Measurements from ENCODE around the gene C9orf72. TPM values are rescaled to one million over a fixed set of nuclear protein-coding genes. Genes with fewer than 3 reads are reported as not detected.
A peak's percentile ranks its signal among the peaks of the same experiment; 100 is the strongest.

Gene C9orf72
- polyA plus RNA-seq, 6 donors from 2014 or later, result 16.1 to 31.0 (median 23.2) TPM

DNA sequence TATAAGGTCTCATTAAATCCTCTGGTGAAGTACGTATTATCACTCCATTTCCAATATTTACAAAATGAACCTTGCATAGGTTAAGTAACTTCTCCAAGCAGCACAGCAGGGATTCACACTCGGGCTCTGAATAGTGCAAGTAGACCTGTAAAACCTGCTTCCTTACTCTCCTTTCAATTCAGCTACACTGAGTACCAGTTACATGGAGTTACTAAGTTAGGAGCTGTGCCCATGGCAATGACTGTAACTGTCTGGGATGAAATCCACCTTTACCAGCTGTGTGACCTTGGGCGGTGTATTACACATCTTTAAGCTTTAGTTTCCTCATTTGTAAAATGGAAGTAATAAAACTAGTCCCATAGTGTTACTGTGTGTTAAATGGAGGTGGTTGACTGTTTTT lies 27.8 kb downstream of the C9orf72 start:
- no peaks in the 10 kb centered on the region for H3K27me3 Mint-ChIP-seq
- no peak for ATAC-seq (ENCODE audit: low read depth in 2 of 2)
- no peak overlapping the region for H3K4me3 Mint-ChIP-seq
- peaks cover 17 to 19% of the 10 kb centered on the region in 2 donors for H3K36me3 Mint-ChIP-seq
- no peak for DNase-seq
- H3K4me1 Mint-ChIP-seq, result no peaks in the 10 kb centered on the region
- no peak overlapping the region for H3K27ac Mint-ChIP-seq
- H3K9me3 Mint-ChIP-seq, result no peaks in the 10 kb centered on the region

DNA sequence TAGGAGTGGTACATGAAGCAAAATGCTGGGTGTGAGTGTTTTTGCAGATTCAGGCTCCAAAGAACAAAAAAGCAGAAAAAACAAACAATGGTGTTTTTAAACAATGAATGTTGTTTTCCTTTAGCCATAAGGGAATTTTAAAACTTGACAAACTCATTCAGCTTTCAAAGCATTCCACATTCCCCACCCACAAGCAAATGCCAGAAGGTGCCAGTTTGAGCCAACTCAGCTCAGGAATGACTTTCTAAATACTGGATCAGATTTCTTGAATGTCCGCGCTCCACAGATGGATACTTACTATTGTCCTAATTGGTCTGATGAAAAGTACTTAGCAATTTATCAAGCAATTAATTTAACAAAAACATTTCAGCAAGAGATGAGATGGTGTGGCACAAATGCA lies 30.8 kb downstream of the C9orf72 start:
- ATAC-seq (ENCODE audit: low read depth in 2 of 2), result no peak
- no peak for DNase-seq
- Mint-ChIP-seq H3K9me3 (no peaks in the 10 kb centered on the region), H3K27ac (no peak overlapping the region), H3K27me3 (no peaks in the 10 kb centered on the region), H3K36me3 (peaks cover 17 to 19% of the 10 kb centered on the region in 2 donors), H3K4me3 (no peak overlapping the region), H3K4me1 (no peaks in the 10 kb centered on the region)

DNA sequence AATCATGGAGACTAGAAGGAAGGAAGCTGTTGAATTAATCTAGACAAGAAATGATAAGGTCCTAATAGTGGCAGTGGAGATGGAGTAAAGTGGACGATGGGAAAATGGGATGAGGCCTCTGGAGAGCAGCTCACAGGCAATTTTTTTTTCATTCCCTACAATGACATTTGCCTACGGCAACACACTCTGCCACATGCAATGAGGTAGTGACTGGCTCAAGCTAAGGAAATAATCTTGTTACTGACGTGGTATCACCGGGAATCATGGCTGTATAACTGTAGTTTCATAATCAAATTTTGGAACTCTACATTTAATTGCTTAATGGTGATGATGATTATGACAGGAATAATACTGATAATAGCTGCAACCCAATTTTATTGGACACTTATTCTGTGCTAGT lies 31.5 kb downstream of the C9orf72 start:
- DNase-seq (no peak), ATAC-seq (ENCODE audit: low read depth in 2 of 2) (no peak)
- H3K4me3 Mint-ChIP-seq, result no peak overlapping the region
- H3K36me3 Mint-ChIP-seq, result peaks cover 17 to 19% of the 10 kb centered on the region in 2 donors
- H3K4me1 Mint-ChIP-seq, result no peaks in the 10 kb centered on the region
- no peaks in the 10 kb centered on the region for H3K9me3 Mint-ChIP-seq
- H3K27me3 Mint-ChIP-seq, result no peaks in the 10 kb centered on the region
- H3K27ac Mint-ChIP-seq, result no peak overlapping the region

DNA sequence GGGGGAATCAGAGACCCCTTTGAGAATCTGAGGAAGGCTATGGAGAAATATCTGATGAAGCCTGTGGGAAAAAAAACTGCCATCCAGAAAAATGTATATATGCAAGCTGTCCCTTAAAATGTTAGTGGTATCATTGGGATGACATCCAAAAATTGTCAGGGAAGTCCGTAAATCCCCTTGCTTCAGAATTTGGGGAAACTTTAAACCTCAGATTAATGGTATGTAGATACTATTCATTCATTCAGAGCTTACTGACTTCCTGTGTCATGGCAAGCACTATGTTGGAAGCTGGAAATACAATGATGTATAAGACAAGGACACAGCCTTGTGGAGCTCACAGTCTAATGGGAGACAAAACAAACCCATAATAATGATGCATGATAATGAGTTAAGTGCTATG lies 32.8 kb downstream of the C9orf72 start:
- peaks cover 17 to 19% of the 10 kb centered on the region in 2 donors for H3K36me3 Mint-ChIP-seq

DNA sequence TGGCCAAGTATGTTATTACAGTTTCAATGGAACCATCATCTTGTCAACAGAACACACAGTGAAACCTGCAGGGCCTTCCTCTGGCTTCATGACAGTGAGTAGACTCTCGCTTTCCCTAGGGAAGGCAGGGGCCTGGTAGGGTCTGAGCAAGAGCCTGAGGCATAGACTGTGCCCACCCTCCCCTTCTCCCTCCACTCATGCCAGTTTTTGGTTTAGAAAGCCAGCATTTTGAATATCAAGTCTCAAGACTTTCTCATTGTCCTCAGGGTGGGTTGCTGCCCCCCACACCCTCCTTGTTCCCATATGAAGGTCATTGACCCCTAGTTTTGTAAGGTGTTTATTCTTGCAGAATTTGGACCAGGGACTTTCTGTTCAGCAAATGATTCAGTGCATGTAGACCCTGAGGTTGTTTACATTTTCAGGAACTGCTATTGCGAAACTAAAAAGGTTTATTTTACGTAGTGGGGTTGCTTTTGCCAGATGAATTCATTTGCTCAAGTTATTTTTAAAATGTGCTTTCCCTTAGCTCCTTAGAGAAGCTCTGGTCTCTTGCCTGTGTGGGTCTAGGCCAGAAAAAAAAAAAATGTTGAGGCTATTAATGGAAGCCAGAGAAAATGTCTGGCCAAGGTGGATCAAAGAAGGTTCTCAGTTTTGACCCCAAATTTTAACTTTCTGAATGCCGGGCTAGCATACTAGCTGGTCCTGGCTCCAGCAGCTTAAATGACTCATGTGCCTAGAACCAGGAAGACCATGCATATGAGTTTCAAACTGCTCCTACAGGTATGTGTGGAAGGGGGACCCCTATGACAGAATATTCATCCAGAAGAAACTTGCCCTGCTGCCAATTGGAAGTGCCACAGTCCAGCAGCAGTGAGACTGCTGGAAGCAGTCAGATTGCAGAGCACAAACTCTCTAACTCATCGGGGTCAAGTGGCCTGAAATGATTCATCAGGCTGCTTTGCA lies 33.5 kb downstream of the C9orf72 start:
- Mint-ChIP-seq H3K4me1 (peaks cover under 1 to 3% (median 3%) of the 10 kb centered on the region in 3 donors), H3K9me3 (no peaks in the 10 kb centered on the region), H3K4me3 (peak overlapping the region in 1 of 8 donors; percentile 13), H3K36me3 (peaks cover 17% of the 10 kb centered on the region in 2 donors), H3K27ac (peak overlapping the region in 2 of 6 donors; percentile 39 to 52), H3K27me3 (no peaks in the 10 kb centered on the region)
- no peak for ATAC-seq (ENCODE audit: low read depth in 2 of 2)
- DNase-seq, result no peak

More for the DNA sequence above, 32.8 kb downstream of the C9orf72 start:
- ATAC-seq (ENCODE audit: low read depth in 2 of 2) (no peak), DNase-seq (no peak)
- no peak overlapping the region for H3K27ac Mint-ChIP-seq
- H3K27me3 Mint-ChIP-seq, result no peaks in the 10 kb centered on the region
- no peaks in the 10 kb centered on the region for H3K9me3 Mint-ChIP-seq
- no peak overlapping the region for H3K4me3 Mint-ChIP-seq
- H3K4me1 Mint-ChIP-seq, result no peaks in the 10 kb centered on the region

DNA sequence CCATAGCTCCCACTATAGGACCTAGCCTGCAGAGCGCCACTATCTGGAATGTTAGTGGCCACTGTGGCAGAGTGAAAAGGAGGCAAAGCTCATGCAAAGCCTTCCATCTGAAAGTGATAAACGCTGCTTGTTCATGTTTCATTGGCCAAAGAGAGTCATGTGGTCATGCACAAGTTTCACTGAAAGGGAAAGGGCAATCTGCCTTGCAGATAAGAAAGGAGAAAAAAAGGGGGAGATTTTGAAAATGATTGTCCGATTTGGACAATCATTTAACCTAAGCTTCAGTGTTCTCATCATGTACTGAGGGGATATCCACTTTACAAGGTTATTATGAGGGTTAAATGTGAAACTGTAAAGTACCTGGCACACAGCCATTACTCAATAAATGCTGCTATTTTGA lies 34.6 kb downstream of the C9orf72 start:
- Mint-ChIP-seq H3K4me3 (no peak overlapping the region), H3K27me3 (no peaks in the 10 kb centered on the region), H3K27ac (peak overlapping the region in 1 of 6 donors; percentile 17), H3K4me1 (peaks cover 11 to 12% (median 11%) of the 10 kb centered on the region in 3 donors), H3K9me3 (no peaks in the 10 kb centered on the region), H3K36me3 (peaks cover 9 to 10% of the 10 kb centered on the region in 2 donors)
- ATAC-seq (ENCODE audit: low read depth in 2 of 2), result no peak
- DNase-seq, result no peak

DNA sequence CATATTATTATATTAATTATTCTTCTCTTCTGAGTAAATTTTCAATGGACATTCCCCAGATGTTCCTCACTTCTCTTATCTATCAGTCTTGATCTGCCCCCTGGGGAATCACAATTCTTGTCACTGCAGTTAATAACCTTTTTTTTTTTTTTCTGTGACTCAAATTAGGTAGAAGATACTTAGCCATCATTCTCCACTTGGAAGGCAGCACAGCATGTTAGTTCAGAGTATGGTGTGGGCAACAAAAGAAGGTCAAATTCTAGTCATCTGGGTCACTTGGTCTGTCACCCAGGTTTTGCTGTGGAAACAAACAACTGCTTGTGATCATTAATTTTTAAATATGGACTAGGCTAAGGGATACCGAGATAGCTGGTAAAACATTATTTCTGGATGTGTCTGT lies 35.5 kb downstream of the C9orf72 start:
- H3K4me3 Mint-ChIP-seq, result no peak overlapping the region
- no peaks in the 10 kb centered on the region for H3K27me3 Mint-ChIP-seq
- peaks cover 5 to 9% of the 10 kb centered on the region in 2 donors for H3K36me3 Mint-ChIP-seq
- H3K4me1 Mint-ChIP-seq, result peaks cover 14 to 15% (median 15%) of the 10 kb centered on the region in 3 donors
- H3K27ac Mint-ChIP-seq, result no peak overlapping the region
- no peaks in the 10 kb centered on the region for H3K9me3 Mint-ChIP-seq
- ATAC-seq (ENCODE audit: low read depth in 2 of 2) (no peak), DNase-seq (no peak)

DNA sequence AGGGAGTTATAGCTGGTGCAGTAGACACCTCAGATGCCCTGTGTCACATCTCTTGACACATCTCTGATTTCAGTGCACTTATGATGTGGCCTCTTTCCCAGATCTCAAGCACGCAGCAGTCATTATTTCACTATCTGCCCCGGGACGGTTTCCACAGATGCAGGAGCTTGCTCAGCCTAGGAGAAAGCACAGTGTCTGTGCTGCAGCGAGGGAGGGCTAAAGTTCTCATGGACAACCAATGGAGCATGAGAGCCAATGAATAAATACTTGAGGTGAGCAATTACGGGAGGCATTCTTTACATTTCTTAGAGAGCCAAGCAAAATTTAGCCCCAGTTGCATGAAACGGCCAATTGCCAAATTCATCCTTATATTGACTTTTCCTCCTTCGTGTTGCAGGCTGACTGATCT lies 36.2 kb downstream of the C9orf72 start:
- Mint-ChIP-seq H3K4me3 (no peak overlapping the region), H3K27ac (no peak overlapping the region), H3K36me3 (peaks cover 0 to 9% of the 10 kb centered on the region in 2 donors), H3K9me3 (no peaks in the 10 kb centered on the region), H3K4me1 (peaks cover 14 to 16% (median 15%) of the 10 kb centered on the region in 3 donors), H3K27me3 (no peaks in the 10 kb centered on the region)
- DNase-seq, result no peak
- ATAC-seq (ENCODE audit: low read depth in 2 of 2), result no peak

DNA sequence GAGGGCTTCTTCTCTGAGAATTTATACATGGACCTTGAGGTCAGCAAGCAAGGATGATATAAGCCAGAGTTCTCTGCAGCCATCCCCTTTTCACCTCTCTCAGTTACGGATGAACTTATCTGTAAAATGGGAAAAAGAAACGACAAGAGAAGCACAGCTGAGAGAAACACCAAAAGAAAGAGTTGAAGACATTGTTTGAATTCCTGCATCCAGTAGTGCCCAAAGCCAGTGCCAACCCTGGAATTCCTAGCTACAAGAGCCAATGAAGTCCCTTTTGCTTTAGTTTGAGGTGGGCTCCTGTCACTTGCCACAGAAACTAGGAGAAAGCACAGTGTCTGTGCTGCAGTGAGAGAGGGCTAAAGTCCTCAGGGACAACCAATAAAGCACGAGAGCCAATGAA lies 37.1 kb downstream of the C9orf72 start:
- DNase-seq, result no peak
- Mint-ChIP-seq H3K4me3 (no peak overlapping the region), H3K27ac (peak overlapping the region in 1 of 6 donors; percentile 79), H3K36me3 (peaks cover 0 to 5% of the 10 kb centered on the region in 2 donors), H3K4me1 (peaks cover 15 to 17% (median 15%) of the 10 kb centered on the region in 3 donors), H3K9me3 (no peaks in the 10 kb centered on the region), H3K27me3 (no peaks in the 10 kb centered on the region)
- ATAC-seq (ENCODE audit: low read depth in 2 of 2), result no peak

DNA sequence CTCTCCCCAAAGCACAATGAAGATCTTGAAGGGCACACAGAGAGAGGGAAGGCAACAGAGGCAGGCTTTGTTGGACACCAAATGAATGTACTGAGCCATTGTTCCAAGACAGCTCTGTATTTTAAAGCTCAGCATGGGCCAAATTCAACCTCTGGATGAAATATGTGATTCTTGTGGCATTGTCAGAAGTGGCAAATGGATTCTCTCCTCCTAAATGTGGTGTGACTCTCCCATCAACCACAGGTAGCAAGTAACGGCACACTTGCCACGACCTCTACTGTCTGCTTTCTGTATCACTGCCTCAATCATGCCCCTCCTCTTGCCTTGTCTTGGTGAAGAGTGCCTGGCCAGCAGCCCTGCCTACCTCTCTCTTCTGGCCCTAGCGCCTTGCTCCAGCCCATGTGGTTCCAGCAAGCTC lies 37.6 kb downstream of the C9orf72 start:
- peak overlapping the region in 3 of 6 donors; percentile 9 to 79 (median 59) for H3K27ac Mint-ChIP-seq
- peak; percentile 40 to 51 for ATAC-seq (ENCODE audit: low read depth in 2 of 2)
- H3K27me3 Mint-ChIP-seq, result no peaks in the 10 kb centered on the region
- DNase-seq, result no peak
- H3K9me3 Mint-ChIP-seq, result no peaks in the 10 kb centered on the region
- peaks cover 0 to under 1% of the 10 kb centered on the region in 2 donors for H3K36me3 Mint-ChIP-seq
- H3K4me3 Mint-ChIP-seq, result no peak overlapping the region
- H3K4me1 Mint-ChIP-seq, result peaks cover 15 to 21% (median 18%) of the 10 kb centered on the region in 3 donors

DNA sequence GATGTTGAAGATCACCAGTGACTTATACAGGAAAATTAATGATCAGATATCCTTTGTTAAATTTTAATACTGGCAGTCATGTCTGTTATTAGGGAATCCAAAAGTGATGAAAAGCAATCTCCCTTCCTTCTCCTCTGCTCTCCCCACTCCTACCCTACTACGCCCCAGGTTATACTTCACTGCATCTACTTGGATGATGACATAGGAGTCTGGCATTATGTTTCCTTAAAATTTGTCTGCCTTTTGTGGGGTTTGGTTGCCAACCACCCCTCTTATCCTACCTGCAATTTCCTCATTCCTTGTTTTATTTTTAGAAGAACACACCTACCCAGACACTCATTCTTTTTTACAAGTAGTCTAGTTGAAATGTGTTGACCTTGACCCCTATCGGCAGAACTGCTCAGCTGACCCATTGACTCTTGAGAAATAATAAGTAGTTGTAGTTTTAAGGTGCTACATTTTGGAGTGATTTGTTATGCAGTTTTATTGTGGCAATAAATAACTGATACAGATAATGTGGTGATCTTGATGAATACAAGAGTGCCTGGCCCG lies 38.5 kb downstream of the C9orf72 start:
- H3K4me1 Mint-ChIP-seq, result peaks cover 17 to 25% (median 23%) of the 10 kb centered on the region in 3 donors
- peak overlapping the region in 1 of 8 donors; percentile 72 for H3K4me3 Mint-ChIP-seq
- H3K9me3 Mint-ChIP-seq, result no peaks in the 10 kb centered on the region
- no peaks in the 10 kb centered on the region for H3K36me3 Mint-ChIP-seq
- ATAC-seq (ENCODE audit: low read depth in 2 of 2), result no peak
- no peaks in the 10 kb centered on the region for H3K27me3 Mint-ChIP-seq
- peak overlapping the region in 4 of 6 donors; percentile 23 to 84 (median 48) for H3K27ac Mint-ChIP-seq
- no peak for DNase-seq

DNA sequence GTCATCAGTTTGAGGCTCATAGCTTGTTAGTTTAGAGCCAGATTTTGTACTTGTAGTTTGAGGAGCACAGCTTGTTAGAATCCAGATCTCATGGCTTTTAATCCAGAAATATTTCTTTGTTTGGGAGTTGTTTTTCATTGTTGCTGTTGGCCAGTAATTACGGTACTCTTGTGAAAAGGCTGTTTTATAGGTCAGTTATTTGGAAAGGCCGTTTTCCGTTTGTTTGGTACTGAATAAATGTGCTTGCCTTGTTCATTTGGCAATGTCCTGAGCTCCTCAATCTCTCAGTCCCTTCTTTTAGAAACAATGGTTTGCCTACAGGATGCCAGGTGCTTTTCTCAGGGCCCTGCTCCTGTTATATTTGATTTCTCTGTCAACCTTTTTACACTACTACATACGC lies 39.1 kb downstream of the C9orf72 start:
- H3K27me3 Mint-ChIP-seq, result no peaks in the 10 kb centered on the region
- peak overlapping the region in 1 of 8 donors; percentile 32 for H3K4me3 Mint-ChIP-seq
- H3K27ac Mint-ChIP-seq, result peak overlapping the region in 2 of 6 donors; percentile 23 to 27
- no peaks in the 10 kb centered on the region for H3K36me3 Mint-ChIP-seq
- H3K9me3 Mint-ChIP-seq, result no peaks in the 10 kb centered on the region
- no peak for DNase-seq
- peaks cover 19 to 28% (median 24%) of the 10 kb centered on the region in 3 donors for H3K4me1 Mint-ChIP-seq
- ATAC-seq (ENCODE audit: low read depth in 2 of 2), result no peak

DNA sequence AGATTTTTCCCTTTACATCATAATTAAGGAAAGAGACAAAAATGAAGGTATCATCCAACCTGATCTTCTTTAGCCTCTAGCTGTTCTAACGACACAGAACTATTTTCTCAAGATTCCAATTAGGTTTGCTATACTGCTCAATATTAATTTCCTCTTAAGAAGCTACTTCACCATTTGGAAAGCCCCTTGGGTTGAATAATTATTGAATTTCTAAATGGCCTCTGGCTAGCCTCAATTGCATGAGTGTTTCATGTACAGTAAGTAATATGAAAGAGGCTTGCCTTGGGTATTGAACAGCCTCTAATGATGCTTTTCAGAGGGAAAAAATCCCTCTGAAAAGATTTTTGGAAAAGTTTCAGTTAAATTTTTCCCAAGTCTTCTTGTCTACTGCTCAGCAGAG lies 40.0 kb downstream of the C9orf72 start:
- H3K36me3 Mint-ChIP-seq, result no peaks in the 10 kb centered on the region
- no peaks in the 10 kb centered on the region for H3K9me3 Mint-ChIP-seq
- H3K27ac Mint-ChIP-seq, result no peak overlapping the region
- H3K27me3 Mint-ChIP-seq, result no peaks in the 10 kb centered on the region
- peaks cover 19 to 29% (median 24%) of the 10 kb centered on the region in 3 donors for H3K4me1 Mint-ChIP-seq
- peak overlapping the region in 1 of 8 donors; percentile 51 for H3K4me3 Mint-ChIP-seq
- DNase-seq, result no peak
- ATAC-seq (ENCODE audit: low read depth in 2 of 2), result no peak

DNA sequence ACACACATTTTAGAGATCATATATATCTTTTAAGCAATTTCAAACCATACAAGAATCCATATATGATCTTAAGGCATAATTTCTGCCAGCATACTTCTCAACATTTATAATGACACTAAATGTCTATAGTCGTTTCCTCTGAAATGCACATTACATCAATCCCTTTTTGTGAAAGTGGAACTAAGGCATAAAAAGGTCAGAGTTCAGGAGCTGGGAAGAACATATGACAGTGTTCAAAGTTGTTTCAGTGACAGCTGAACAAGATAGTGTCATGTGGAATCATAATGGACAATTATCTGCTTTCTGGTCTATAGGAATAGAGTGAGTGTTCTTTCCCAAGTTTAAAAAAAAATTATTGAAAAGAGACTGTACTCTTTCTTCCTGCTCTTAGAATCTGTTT lies 41.2 kb downstream of the C9orf72 start:
- DNase-seq (no peak), ATAC-seq (ENCODE audit: low read depth in 2 of 2) (no peak)
- Mint-ChIP-seq H3K4me1 (peaks cover 19 to 41% (median 36%) of the 10 kb centered on the region in 3 donors), H3K9me3 (no peaks in the 10 kb centered on the region), H3K27ac (no peak overlapping the region), H3K27me3 (no peaks in the 10 kb centered on the region), H3K4me3 (peak overlapping the region in 1 of 8 donors; percentile 51), H3K36me3 (no peaks in the 10 kb centered on the region)

Measured in naive B cell (primary cell).